Measurements from ENCODE around the gene SAMD5. TPM values are rescaled to one million over a fixed set of nuclear protein-coding genes. Genes with fewer than 3 reads are reported as not detected.

Gene SAMD5
- total RNA-seq, 1 donor from 2014 or later = 3.2 TPM

DNA sequence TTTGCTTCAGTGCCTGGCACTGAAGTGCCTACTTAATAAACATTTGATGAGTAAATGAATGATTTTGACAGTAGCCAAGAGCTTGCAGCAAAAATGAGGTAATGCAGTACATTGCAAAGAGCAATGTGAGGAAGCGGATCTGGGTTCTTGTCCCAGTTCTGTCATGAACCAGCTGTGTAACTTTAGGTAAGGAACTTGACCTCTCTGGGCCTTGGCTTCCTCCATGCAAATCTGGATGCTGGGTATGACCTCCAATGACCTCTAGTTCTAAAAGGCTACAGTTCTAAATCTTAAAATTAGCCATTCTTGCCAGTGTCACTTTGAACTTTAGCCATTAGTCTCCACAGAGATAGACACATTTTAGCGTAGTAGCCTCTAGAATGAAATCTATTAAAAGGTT, 3.6 kb upstream of the SAMD5 start:
- Histone ChIP-seq H3K27me3 (no peaks in the 10 kb centered on the region), H3K4me1 (peaks cover 20% of the 10 kb centered on the region), H3K36me3 (no peaks in the 10 kb centered on the region), H3K4me3 (no peak overlapping the region), H3K9me3 (no peaks in the 10 kb centered on the region), H3K27ac (no peak overlapping the region)
- intact Hi-C loops (cut with DNase I) = loop anchor here (10.0 kb wide), 1 partner anchor 660 kb away; no protein-coding TSS in a partner anchor
- DNase-seq (ENCODE audit: extremely low spot score in 2 of 2) = no peak
- TF ChIP-seq POLR2AphosphoS5 (IDR thresholded peaks at IDR 0.05; ENCODE audit: insufficient read depth in 1 of 2, low read depth in 1 of 2) = no peak
- TF ChIP-seq POLR2A (IDR thresholded peaks at IDR 0.05) = no peak
- TF ChIP-seq, protein P1, sequence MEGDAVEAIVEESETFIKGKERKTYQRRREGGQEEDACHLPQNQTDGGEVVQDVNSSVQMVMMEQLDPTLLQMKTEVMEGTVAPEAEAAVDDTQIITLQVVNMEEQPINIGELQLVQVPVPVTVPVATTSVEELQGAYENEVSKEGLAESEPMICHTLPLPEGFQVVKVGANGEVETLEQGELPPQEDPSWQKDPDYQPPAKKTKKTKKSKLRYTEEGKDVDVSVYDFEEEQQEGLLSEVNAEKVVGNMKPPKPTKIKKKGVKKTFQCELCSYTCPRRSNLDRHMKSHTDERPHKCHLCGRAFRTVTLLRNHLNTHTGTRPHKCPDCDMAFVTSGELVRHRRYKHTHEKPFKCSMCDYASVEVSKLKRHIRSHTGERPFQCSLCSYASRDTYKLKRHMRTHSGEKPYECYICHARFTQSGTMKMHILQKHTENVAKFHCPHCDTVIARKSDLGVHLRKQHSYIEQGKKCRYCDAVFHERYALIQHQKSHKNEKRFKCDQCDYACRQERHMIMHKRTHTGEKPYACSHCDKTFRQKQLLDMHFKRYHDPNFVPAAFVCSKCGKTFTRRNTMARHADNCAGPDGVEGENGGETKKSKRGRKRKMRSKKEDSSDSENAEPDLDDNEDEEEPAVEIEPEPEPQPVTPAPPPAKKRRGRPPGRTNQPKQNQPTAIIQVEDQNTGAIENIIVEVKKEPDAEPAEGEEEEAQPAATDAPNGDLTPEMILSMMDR (IDR thresholded peaks at IDR 0.05) = no peak

DNA sequence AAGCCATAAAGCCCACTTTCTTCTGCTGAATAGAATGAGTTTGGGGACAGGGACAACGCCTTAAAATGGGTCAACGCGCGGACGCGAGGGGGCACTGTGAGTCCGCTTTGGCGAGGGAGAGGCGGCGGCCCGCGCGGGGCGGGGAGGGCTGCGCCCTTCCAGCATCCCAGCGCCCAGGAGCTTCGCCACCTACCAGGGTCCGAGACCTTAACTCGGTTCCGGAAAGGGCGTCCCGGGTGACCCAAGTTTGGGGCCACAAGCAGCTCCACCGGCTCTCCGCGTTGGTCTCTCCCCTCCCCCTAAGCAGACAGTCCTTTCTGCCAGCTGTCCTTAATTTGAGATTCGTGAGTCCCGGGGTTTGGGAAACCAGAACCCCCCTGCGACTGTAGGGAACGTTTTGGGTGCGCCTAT, 1.8 kb upstream of the SAMD5 start:
- Histone ChIP-seq H3K27me3 (no peaks in the 10 kb centered on the region), H3K9me3 (no peaks in the 10 kb centered on the region), H3K4me3 (peak overlapping the region; percentile 62 to 71), H3K36me3 (no peaks in the 10 kb centered on the region), H3K27ac (no peak overlapping the region), H3K4me1 (peaks cover 20% of the 10 kb centered on the region)
- DNase-seq (ENCODE audit: extremely low spot score in 2 of 2) = no peak
- no peak for TF ChIP-seq POLR2A (IDR thresholded peaks at IDR 0.05)
- TF ChIP-seq, protein P1 (IDR thresholded peaks at IDR 0.05) = peak; percentile 33 to 83 (median 56)
- TF ChIP-seq POLR2AphosphoS5 (IDR thresholded peaks at IDR 0.05; ENCODE audit: insufficient read depth in 1 of 2, low read depth in 1 of 2) = peak in 1 of 2 donors; percentile 21
- intact Hi-C loops (cut with DNase I) = loop anchor here (10.0 kb wide), 1 partner anchor 658 kb away; no protein-coding TSS in a partner anchor

DNA sequence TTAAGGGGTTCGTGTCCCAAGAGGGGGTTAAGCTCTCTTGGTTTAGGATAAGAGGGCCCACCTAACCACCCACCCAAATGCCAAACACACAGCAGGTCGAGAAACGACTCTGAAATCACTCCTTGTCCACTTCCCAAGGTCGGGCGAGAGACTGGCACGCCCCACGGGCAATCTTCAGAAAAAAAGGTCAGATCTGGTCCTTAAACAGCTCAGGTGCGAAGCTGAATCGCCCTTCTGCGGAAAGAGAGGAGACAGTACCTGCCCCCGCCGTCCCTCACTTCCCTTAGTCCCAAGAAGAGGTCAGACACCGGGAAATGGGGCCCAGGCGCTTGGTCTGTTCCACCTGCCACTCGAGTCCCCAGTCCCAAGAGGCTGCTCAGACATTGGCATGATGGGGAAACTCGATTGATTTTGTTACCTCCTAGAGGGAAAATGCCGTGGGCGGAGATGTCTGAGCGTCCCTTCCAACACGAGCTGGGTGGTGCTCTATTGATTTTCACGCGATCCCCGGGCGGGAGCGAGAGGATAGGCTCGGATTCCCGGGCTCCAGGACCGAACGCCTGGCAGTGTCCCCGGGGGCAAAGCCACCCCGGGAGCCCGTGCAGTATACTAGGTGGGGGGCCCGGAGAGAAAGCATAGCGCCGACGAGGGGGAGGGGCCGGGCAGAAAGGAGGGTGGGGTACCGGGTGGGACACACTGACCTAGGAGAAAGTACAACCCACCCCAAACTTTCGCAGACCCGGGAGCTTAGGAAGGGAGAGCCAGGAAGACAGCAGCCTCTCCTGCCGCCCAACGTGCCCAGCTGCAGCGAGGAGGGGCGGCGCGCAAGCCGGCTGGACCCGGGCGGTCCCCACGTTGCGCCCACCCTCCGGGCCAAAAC, 1.1 kb upstream of the SAMD5 start:
- H3K4me3 ChIP-seq = peak overlapping the region; percentile 62 to 71
- peaks cover 20% of the 10 kb centered on the region for H3K4me1 ChIP-seq
- H3K27ac ChIP-seq = peak overlapping the region; percentile 53
- no peaks in the 10 kb centered on the region for H3K27me3 ChIP-seq
- no peaks in the 10 kb centered on the region for H3K36me3 ChIP-seq
- intact Hi-C loops (cut with DNase I) = loop anchor here (10.0 kb wide), 1 partner anchor 657 kb away; no protein-coding TSS in a partner anchor
- no peaks in the 10 kb centered on the region for H3K9me3 ChIP-seq
- TF ChIP-seq POLR2AphosphoS5 (IDR thresholded peaks at IDR 0.05; ENCODE audit: insufficient read depth in 1 of 2, low read depth in 1 of 2) (no peak), POLR2A (IDR thresholded peaks at IDR 0.05) (no peak)
- TF ChIP-seq, protein P1 (IDR thresholded peaks at IDR 0.05) = no peak
- DNase-seq (ENCODE audit: extremely low spot score in 2 of 2) = no peak

DNA sequence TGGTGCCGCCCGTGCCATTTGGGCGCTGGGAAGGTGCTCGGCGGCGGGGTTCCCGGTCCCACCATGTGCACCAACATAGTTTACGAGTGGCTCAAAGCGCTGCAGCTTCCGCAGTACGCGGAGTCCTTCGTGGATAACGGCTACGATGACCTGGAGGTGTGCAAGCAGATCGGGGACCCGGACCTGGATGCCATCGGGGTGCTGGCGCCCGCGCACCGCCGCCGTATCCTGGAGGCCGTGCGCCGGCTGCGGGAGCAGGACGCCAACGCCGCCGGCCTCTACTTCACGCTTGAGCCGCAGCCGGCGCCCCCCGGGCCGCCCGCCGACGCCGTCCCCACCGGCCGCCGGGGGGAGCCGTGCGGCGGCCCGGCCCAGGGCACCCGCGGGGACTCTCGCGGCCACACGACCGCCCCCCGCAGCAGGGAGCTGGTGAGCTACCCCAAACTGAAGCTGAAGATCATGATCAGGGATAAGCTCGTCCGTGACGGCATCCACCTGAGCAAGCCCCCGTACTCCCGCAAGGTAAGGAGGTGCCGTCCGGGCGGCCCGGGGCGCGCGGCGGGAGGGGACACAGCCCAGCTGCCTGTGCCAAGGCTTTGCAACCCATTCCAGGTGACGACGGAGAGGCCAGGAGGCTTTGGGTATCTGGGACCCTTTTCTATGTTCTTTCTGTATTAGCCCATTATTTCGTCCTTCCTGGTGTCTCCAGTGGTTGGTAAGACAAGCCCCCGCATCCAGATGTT, 547 bp downstream of the SAMD5 start:
- H3K27me3 ChIP-seq = no peaks in the 10 kb centered on the region
- TF ChIP-seq POLR2A (IDR thresholded peaks at IDR 0.05) (no peak), POLR2AphosphoS5 (IDR thresholded peaks at IDR 0.05; ENCODE audit: insufficient read depth in 1 of 2, low read depth in 1 of 2) (no peak)
- TF ChIP-seq, protein P1 (IDR thresholded peaks at IDR 0.05) = no peak
- peaks cover 20% of the 10 kb centered on the region for H3K4me1 ChIP-seq
- intact Hi-C loops (cut with DNase I) = loop anchor here (10.0 kb wide), 1 partner anchor 656 kb away; no protein-coding TSS in a partner anchor
- no peaks in the 10 kb centered on the region for H3K36me3 ChIP-seq
- peak overlapping the region; percentile 62 to 71 for H3K4me3 ChIP-seq
- no peak for DNase-seq (ENCODE audit: extremely low spot score in 2 of 2)
- H3K27ac ChIP-seq = no peak overlapping the region
- no peaks in the 10 kb centered on the region for H3K9me3 ChIP-seq
